ENCODE measurements around the gene SCUBE1. TPM values are rescaled to one million over a fixed set of nuclear protein-coding genes. Genes with fewer than 3 reads are reported as not detected.

SCUBE1 gene
- total and polyA plus RNA-seq, 4 donors = 0.88 to 18.7 (median 3.5) TPM

GRCh38 chr22:43337946-43338345 lies 5.2 kb downstream of the SCUBE1 start:
- Histone ChIP-seq H3K9me3 (ENCODE audit: control insufficient read depth, low read length) (no peaks in the 10 kb centered on the region), H3K27me3 (ENCODE audit: control insufficient read depth in 1 of 2, insufficient read depth in 2 of 2, low read length in 1 of 2) (no peaks in the 10 kb centered on the region), H3K36me3 (ENCODE audit: control insufficient read depth in 1 of 2, insufficient read depth in 2 of 2, low read length in 1 of 2) (no peaks in the 10 kb centered on the region), H3K4me3 (ENCODE audit: low read length in 2 of 2) (no peak overlapping the region), H3K27ac (ENCODE audit: low read depth in 1 of 2, low read length in 2 of 2) (no peak overlapping the region), H3K4me1 (ENCODE audit: control insufficient read depth in 1 of 2, insufficient read depth in 2 of 2, low read length in 2 of 2) (no peaks in the 10 kb centered on the region)
- 81 to 83% methylated on average over 3 of the region's 3 CpGs for WGBS, 2 donors
- intact Hi-C loops (cut with DNase I) = no loop called here
- DNase-seq (no peak), ATAC-seq (ENCODE audit: low FRiP score) (no peak)

DNA sequence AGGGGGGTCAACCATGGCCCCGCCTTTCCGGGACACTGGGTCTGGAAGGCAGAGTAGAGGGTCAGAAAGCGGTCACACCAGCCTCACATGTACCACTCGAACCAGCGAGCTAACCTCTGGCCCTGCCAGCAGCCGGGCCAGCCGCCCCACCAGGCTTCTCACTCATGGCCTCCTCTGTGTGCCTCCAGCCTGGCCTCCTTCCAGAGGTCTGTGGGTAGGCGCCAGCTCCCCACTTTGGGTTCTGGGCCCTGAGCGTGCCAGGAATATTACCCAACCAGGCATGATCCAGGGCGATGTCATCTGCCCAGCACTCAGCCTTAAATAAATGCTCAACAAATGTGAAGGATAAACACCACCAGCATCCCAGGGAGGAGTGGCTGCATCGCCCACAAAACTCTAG lies 5.8 kb downstream of the SCUBE1 start:
- DNase-seq = peak in 1 of 2 donors; percentile 50
- Histone ChIP-seq H3K36me3 (ENCODE audit: control insufficient read depth in 1 of 2, insufficient read depth in 2 of 2, low read length in 1 of 2) (no peaks in the 10 kb centered on the region), H3K4me3 (ENCODE audit: low read length in 2 of 2) (no peak overlapping the region), H3K27me3 (ENCODE audit: control insufficient read depth in 1 of 2, insufficient read depth in 2 of 2, low read length in 1 of 2) (no peaks in the 10 kb centered on the region), H3K9me3 (ENCODE audit: control insufficient read depth, low read length) (no peaks in the 10 kb centered on the region), H3K27ac (ENCODE audit: low read depth in 1 of 2, low read length in 2 of 2) (no peak overlapping the region), H3K4me1 (ENCODE audit: control insufficient read depth in 1 of 2, insufficient read depth in 2 of 2, low read length in 2 of 2) (no peaks in the 10 kb centered on the region)
- WGBS, 2 donors = 46 to 49% methylated on average over 10 to 11 of the region's 11 CpGs
- no peak for ATAC-seq (ENCODE audit: low FRiP score)
- intact Hi-C loops (cut with DNase I) = no loop called here

- ATAC-seq (ENCODE audit: low FRiP score) = no peak
Measured at GRCh38 chr22:43334378-43334777, 8.8 kb downstream of the SCUBE1 start.

GRCh38 chr22:43333978-43334377 lies 9.2 kb downstream of the SCUBE1 start:
- Histone ChIP-seq H3K36me3 (ENCODE audit: control insufficient read depth in 1 of 2, insufficient read depth in 2 of 2, low read length in 1 of 2) (no peaks in the 10 kb centered on the region), H3K4me3 (ENCODE audit: low read length in 2 of 2) (no peak overlapping the region), H3K9me3 (ENCODE audit: control insufficient read depth, low read length) (no peaks in the 10 kb centered on the region), H3K27me3 (ENCODE audit: control insufficient read depth in 1 of 2, insufficient read depth in 2 of 2, low read length in 1 of 2) (no peaks in the 10 kb centered on the region), H3K27ac (ENCODE audit: low read depth in 1 of 2, low read length in 2 of 2) (no peak overlapping the region), H3K4me1 (ENCODE audit: control insufficient read depth in 1 of 2, insufficient read depth in 2 of 2, low read length in 2 of 2) (no peaks in the 10 kb centered on the region)
- DNase-seq = no peak
- no peak for ATAC-seq (ENCODE audit: low FRiP score)
- intact Hi-C loops (cut with DNase I) = no loop called here
- 86 to 94% methylated on average over 2 of the region's 2 CpGs for WGBS, 2 donors

More at GRCh38 chr22:43334378-43334777, 8.8 kb downstream of the SCUBE1 start:
- Histone ChIP-seq H3K27ac (ENCODE audit: low read depth in 1 of 2, low read length in 2 of 2) (no peak overlapping the region), H3K27me3 (ENCODE audit: control insufficient read depth in 1 of 2, insufficient read depth in 2 of 2, low read length in 1 of 2) (no peaks in the 10 kb centered on the region), H3K4me1 (ENCODE audit: control insufficient read depth in 1 of 2, insufficient read depth in 2 of 2, low read length in 2 of 2) (no peaks in the 10 kb centered on the region), H3K9me3 (ENCODE audit: control insufficient read depth, low read length) (no peaks in the 10 kb centered on the region), H3K4me3 (ENCODE audit: low read length in 2 of 2) (no peak overlapping the region), H3K36me3 (ENCODE audit: control insufficient read depth in 1 of 2, insufficient read depth in 2 of 2, low read length in 1 of 2) (no peaks in the 10 kb centered on the region)
- DNase-seq = no peak
- WGBS, 2 donors = 90 to 92% methylated on average over 4 of the region's 4 CpGs
- intact Hi-C loops (cut with DNase I) = no loop called here

DNA sequence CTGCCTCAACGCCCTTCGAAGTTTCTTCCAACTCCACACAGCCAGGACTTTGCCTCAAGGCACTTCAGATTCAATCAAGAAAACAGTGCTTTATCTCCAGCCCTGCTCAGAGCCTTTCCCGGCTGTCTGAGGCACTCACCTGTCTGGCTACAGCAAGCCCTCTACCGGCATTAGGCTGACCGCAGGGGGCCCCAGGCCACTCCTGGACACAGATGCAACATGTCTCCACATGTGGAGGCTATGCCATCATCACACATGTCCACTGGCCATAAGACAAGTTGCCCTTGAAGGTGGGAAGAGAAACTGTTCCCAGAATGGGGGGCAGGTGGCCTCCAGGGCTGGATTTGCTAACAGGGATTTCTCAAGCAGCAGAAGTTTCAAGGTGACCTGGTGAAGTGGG lies 10.0 kb downstream of the SCUBE1 start:
- no peak overlapping the region for H3K4me3 ChIP-seq (ENCODE audit: low read length in 2 of 2)
- intact Hi-C loops (cut with DNase I) = no loop called here
- 80 to 88% methylated on average over 5 of the region's 5 CpGs for WGBS, 2 donors
- no peaks in the 10 kb centered on the region for H3K4me1 ChIP-seq (ENCODE audit: control insufficient read depth in 1 of 2, insufficient read depth in 2 of 2, low read length in 2 of 2)
- no peak for DNase-seq
- no peaks in the 10 kb centered on the region for H3K27me3 ChIP-seq (ENCODE audit: control insufficient read depth in 1 of 2, insufficient read depth in 2 of 2, low read length in 1 of 2)
- no peak for ATAC-seq (ENCODE audit: low FRiP score)
- no peak overlapping the region for H3K27ac ChIP-seq (ENCODE audit: low read depth in 1 of 2, low read length in 2 of 2)
- no peaks in the 10 kb centered on the region for H3K9me3 ChIP-seq (ENCODE audit: control insufficient read depth, low read length)
- no peaks in the 10 kb centered on the region for H3K36me3 ChIP-seq (ENCODE audit: control insufficient read depth in 1 of 2, insufficient read depth in 2 of 2, low read length in 1 of 2)

GRCh38 chr22:43331698-43332097 lies 11.5 kb downstream of the SCUBE1 start:
- no peaks in the 10 kb centered on the region for H3K4me1 ChIP-seq (ENCODE audit: control insufficient read depth in 1 of 2, insufficient read depth in 2 of 2, low read length in 2 of 2)
- WGBS, 2 donors = 88 to 93% methylated on average over 9 of the region's 9 CpGs
- H3K27me3 ChIP-seq (ENCODE audit: control insufficient read depth in 1 of 2, insufficient read depth in 2 of 2, low read length in 1 of 2) = no peaks in the 10 kb centered on the region
- no peak overlapping the region for H3K27ac ChIP-seq (ENCODE audit: low read depth in 1 of 2, low read length in 2 of 2)
- DNase-seq (no peak), ATAC-seq (ENCODE audit: low FRiP score) (no peak)
- H3K36me3 ChIP-seq (ENCODE audit: control insufficient read depth in 1 of 2, insufficient read depth in 2 of 2, low read length in 1 of 2) = no peaks in the 10 kb centered on the region
- H3K9me3 ChIP-seq (ENCODE audit: control insufficient read depth, low read length) = no peaks in the 10 kb centered on the region
- H3K4me3 ChIP-seq (ENCODE audit: low read length in 2 of 2) = no peak overlapping the region
- intact Hi-C loops (cut with DNase I) = no loop called here

GRCh38 chr22:43331069-43331451 lies 12.1 kb downstream of the SCUBE1 start:
- WGBS, 2 donors = 72 to 78% methylated on average over 3 of the region's 3 CpGs
- Histone ChIP-seq H3K36me3 (ENCODE audit: control insufficient read depth in 1 of 2, insufficient read depth in 2 of 2, low read length in 1 of 2) (no peaks in the 10 kb centered on the region), H3K27ac (ENCODE audit: low read depth in 1 of 2, low read length in 2 of 2) (no peak overlapping the region), H3K27me3 (ENCODE audit: control insufficient read depth in 1 of 2, insufficient read depth in 2 of 2, low read length in 1 of 2) (no peaks in the 10 kb centered on the region), H3K4me3 (ENCODE audit: low read length in 2 of 2) (no peak overlapping the region), H3K9me3 (ENCODE audit: control insufficient read depth, low read length) (no peaks in the 10 kb centered on the region), H3K4me1 (ENCODE audit: control insufficient read depth in 1 of 2, insufficient read depth in 2 of 2, low read length in 2 of 2) (no peaks in the 10 kb centered on the region)
- intact Hi-C loops (cut with DNase I) = no loop called here
- no peak for DNase-seq
- no peak for ATAC-seq (ENCODE audit: low FRiP score)

GRCh38 chr22:43330178-43331068 lies 12.7 kb downstream of the SCUBE1 start:
- intact Hi-C loops (cut with DNase I) = no loop called here
- no peak overlapping the region for H3K27ac ChIP-seq (ENCODE audit: low read depth in 1 of 2, low read length in 2 of 2)
- ATAC-seq (ENCODE audit: low FRiP score) = no peak
- H3K27me3 ChIP-seq (ENCODE audit: control insufficient read depth in 1 of 2, insufficient read depth in 2 of 2, low read length in 1 of 2) = no peaks in the 10 kb centered on the region
- no peaks in the 10 kb centered on the region for H3K36me3 ChIP-seq (ENCODE audit: control insufficient read depth in 1 of 2, insufficient read depth in 2 of 2, low read length in 1 of 2)
- no peaks in the 10 kb centered on the region for H3K4me1 ChIP-seq (ENCODE audit: control insufficient read depth in 1 of 2, insufficient read depth in 2 of 2, low read length in 2 of 2)
- DNase-seq = no peak
- H3K4me3 ChIP-seq (ENCODE audit: low read length in 2 of 2) = no peak overlapping the region
- WGBS, 2 donors = 82 to 88% methylated on average over 7 of the region's 7 CpGs
- no peaks in the 10 kb centered on the region for H3K9me3 ChIP-seq (ENCODE audit: control insufficient read depth, low read length)

- no peak overlapping the region for H3K4me3 ChIP-seq (ENCODE audit: low read length in 2 of 2)
- intact Hi-C loops (cut with DNase I) = no loop called here
- DNase-seq (no peak), ATAC-seq (ENCODE audit: low FRiP score) (no peak)
- no peaks in the 10 kb centered on the region for H3K36me3 ChIP-seq (ENCODE audit: control insufficient read depth in 1 of 2, insufficient read depth in 2 of 2, low read length in 1 of 2)
- H3K27me3 ChIP-seq (ENCODE audit: control insufficient read depth in 1 of 2, insufficient read depth in 2 of 2, low read length in 1 of 2) = no peaks in the 10 kb centered on the region
- no peaks in the 10 kb centered on the region for H3K9me3 ChIP-seq (ENCODE audit: control insufficient read depth, low read length)
- H3K27ac ChIP-seq (ENCODE audit: low read depth in 1 of 2, low read length in 2 of 2) = no peak overlapping the region
- WGBS, 2 donors = 84 to 86% methylated on average over 7 of the region's 7 CpGs
- H3K4me1 ChIP-seq (ENCODE audit: control insufficient read depth in 1 of 2, insufficient read depth in 2 of 2, low read length in 2 of 2) = no peaks in the 10 kb centered on the region
Measured at GRCh38 chr22:43329061-43329460, 14.1 kb downstream of the SCUBE1 start.

Data from aorta (tissue), 5 donors.